ENCODE measurements around the gene RABEP2. TPM values are rescaled to one million over a fixed set of nuclear protein-coding genes. Genes with fewer than 3 reads are reported as not detected.
"Not testable (repeated sequence)": the region's sequence is repeated elsewhere in the genome, so short reads cannot be mapped to it uniquely, and the experiment has no call there.

Gene RABEP2
- total RNA-seq, 1 experiment from 2014 or later: 13.4 TPM

DNA sequence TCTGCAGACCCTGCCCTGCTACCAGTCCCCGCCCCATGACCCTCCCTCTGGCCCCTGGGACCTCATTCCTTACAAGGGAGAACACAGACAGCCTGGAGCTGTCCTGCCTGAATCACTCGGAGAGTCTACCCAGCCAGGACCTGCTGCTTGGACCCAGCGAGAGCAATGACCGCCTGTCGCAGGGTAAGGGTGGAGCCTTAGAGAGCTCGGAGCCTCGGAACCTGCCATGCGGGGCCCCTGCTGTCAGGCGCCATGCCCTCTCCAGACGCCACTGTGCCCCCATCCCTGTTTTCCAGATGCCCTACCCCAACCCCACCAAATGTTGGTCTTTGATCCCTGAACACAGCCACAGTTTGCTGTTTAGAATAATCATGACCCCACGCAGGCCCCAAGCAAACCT is 55.8 kb downstream of the RABEP2 start:
- Histone ChIP-seq H4K20me1 (ENCODE audit: insufficient read depth) (no peaks in the 10 kb centered on the region), H3K79me2 (ENCODE audit: insufficient read depth, low read length) (peaks cover 32% of the 10 kb centered on the region), H3K27me3 (ENCODE audit: insufficient read depth, low read length) (no peaks in the 10 kb centered on the region), H3K4me3 (replicated peaks in 1 of 2; ENCODE audit: low read depth in 1 of 2, low read length in 2 of 2) (no peak overlapping the region), H3K9me2 (ENCODE audit: insufficient read depth) (no peaks in the 10 kb centered on the region), H3K4me2 (ENCODE audit: low read length) (no peak overlapping the region), H3K4me1 (ENCODE audit: control insufficient read depth in 1 of 2, insufficient read depth in 2 of 2, low read length in 2 of 2) (peaks cover 9 to 11% of the 10 kb centered on the region in 2 experiments; a peak in 3 of 4 replicates), H3K9ac (ENCODE audit: low read length) (no peak overlapping the region), H2AFZ (ENCODE audit: low read depth, low read length, poor library complexity, severe bottlenecking) (no peak overlapping the region), H3K36me3 (ENCODE audit: control insufficient read depth in 1 of 2, insufficient read depth in 2 of 2, low read length in 2 of 2) (peaks cover 27 to 31% of the 10 kb centered on the region in 2 experiments), H3K9me3 (ENCODE audit: control insufficient read depth in 1 of 2, insufficient read depth in 1 of 2, low read depth in 1 of 2, low read length in 2 of 2) (no peaks in the 10 kb centered on the region), H3K27ac (ENCODE audit: low read depth, low read length) (no peak overlapping the region)
- ChIA-PET CTCF (no interaction called here), POLR2A (interaction anchor here (0.6 kb wide), 1 partner anchor 25 kb away, joined by 3 read pairs; no protein-coding TSS in a partner anchor), RAD21 (ENCODE audit: low non-redundant PET in 1 of 2, low total read pairs in 2 of 2, uncharacterized antibody in 2 of 2, unreplicated experiment in 2 of 2) (no interaction called here)
- ATAC-seq: no peak
- no TSS peak for BruUV-seq (replicated peaks)
- TF ChIP-seq, protein P1, sequence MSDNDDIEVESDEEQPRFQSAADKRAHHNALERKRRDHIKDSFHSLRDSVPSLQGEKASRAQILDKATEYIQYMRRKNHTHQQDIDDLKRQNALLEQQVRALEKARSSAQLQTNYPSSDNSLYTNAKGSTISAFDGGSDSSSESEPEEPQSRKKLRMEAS (IDR thresholded peaks at IDR 0.05): no peak
- TF ChIP-seq YY1 (IDR thresholded peaks at IDR 0.05; ENCODE audit: extremely low read depth, insufficient replicate concordance, low read depth, low read length) (no peak), SIN3A (IDR thresholded peaks at IDR 0.05; ENCODE audit: low read depth) (no peak), ZNF274 (IDR thresholded peaks at IDR 0.05; ENCODE audit: low read depth, low read length) (no peak), RAD21 (IDR thresholded peaks at IDR 0.05; ENCODE audit: low read depth) (no peak), JUND (IDR thresholded peaks at IDR 0.05) (no peak), SRF (IDR thresholded peaks at IDR 0.05; ENCODE audit: low read depth) (no peak), ZFX (IDR thresholded peaks at IDR 0.05) (no peak), ELF1 (IDR thresholded peaks at IDR 0.05; ENCODE audit: borderline replicate concordance, low read depth) (no peak), CEBPB (IDR thresholded peaks at IDR 0.05; ENCODE audit: low read depth) (no peak), TCF7L2 (IDR thresholded peaks at IDR 0.05; ENCODE audit: borderline replicate concordance, extremely low read depth, insufficient read depth, insufficient read length) (no peak), POLR2A (IDR thresholded peaks at IDR 0.05; ENCODE audit: borderline replicate concordance, extremely low read depth, insufficient read depth, insufficient read length) (no peak), SP1 (IDR thresholded peaks at IDR 0.05; ENCODE audit: low read depth) (no peak), FOSL1 (IDR thresholded peaks at IDR 0.05; ENCODE audit: low read depth) (no peak), POLR2AphosphoS5 (IDR thresholded peaks at IDR 0.05; ENCODE audit: low read depth, low read length) (no peak)
- TF ChIP-seq, protein P2, sequence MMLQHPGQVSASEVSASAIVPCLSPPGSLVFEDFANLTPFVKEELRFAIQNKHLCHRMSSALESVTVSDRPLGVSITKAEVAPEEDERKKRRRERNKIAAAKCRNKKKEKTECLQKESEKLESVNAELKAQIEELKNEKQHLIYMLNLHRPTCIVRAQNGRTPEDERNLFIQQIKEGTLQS (IDR thresholded peaks at IDR 0.05): no peak
- TF ChIP-seq, protein P3, sequence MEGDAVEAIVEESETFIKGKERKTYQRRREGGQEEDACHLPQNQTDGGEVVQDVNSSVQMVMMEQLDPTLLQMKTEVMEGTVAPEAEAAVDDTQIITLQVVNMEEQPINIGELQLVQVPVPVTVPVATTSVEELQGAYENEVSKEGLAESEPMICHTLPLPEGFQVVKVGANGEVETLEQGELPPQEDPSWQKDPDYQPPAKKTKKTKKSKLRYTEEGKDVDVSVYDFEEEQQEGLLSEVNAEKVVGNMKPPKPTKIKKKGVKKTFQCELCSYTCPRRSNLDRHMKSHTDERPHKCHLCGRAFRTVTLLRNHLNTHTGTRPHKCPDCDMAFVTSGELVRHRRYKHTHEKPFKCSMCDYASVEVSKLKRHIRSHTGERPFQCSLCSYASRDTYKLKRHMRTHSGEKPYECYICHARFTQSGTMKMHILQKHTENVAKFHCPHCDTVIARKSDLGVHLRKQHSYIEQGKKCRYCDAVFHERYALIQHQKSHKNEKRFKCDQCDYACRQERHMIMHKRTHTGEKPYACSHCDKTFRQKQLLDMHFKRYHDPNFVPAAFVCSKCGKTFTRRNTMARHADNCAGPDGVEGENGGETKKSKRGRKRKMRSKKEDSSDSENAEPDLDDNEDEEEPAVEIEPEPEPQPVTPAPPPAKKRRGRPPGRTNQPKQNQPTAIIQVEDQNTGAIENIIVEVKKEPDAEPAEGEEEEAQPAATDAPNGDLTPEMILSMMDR (IDR thresholded peaks at IDR 0.05 in 2 of 3, conservative IDR thresholded peaks at IDR 0.05 in 1 of 3; ENCODE audit: borderline replicate concordance in 1 of 3, insufficient read depth in 1 of 3, low read depth in 2 of 3, low read length in 2 of 3): no peak
- TF ChIP-seq, protein P4, sequence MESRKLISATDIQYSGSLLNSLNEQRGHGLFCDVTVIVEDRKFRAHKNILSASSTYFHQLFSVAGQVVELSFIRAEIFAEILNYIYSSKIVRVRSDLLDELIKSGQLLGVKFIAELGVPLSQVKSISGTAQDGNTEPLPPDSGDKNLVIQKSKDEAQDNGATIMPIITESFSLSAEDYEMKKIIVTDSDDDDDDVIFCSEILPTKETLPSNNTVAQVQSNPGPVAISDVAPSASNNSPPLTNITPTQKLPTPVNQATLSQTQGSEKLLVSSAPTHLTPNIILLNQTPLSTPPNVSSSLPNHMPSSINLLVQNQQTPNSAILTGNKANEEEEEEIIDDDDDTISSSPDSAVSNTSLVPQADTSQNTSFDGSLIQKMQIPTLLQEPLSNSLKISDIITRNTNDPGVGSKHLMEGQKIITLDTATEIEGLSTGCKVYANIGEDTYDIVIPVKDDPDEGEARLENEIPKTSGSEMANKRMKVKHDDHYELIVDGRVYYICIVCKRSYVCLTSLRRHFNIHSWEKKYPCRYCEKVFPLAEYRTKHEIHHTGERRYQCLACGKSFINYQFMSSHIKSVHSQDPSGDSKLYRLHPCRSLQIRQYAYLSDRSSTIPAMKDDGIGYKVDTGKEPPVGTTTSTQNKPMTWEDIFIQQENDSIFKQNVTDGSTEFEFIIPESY (IDR thresholded peaks at IDR 0.05; ENCODE audit: extremely low read depth, insufficient replicate concordance, low read length): no peak
- no peak for DNase-seq (ENCODE audit: low read depth, low spot score)
- intact Hi-C loops (cut with micrococcal nuclease): no loop called here

DNA sequence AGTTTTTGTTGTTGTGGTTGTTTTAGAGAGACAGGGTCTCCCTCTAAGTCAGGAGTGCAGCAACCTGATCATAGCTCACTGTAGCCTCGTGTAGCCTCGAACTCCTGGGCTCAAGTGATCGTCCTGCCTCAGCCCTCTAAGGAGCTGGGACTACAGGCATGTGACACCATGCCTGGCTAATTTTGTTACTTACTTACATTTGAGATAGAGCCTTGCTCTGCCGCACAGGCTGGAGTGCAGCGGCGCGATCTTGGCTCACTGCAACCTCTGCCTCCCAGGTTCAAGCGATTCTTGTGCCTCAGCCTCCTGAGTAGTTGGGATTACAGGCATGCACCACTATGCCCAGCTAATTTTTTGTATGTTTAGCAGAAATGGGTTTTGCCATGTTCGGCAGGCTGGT is 57.4 kb downstream of the RABEP2 start:
- CTCF ChIA-PET; BruUV-seq (replicated peaks); H2AFZ ChIP-seq (ENCODE audit: low read depth, low read length, poor library complexity, severe bottlenecking); H3K9ac ChIP-seq (ENCODE audit: low read length); DNase-seq (ENCODE audit: low read depth, low spot score); H4K20me1 ChIP-seq (ENCODE audit: insufficient read depth); H3K9me3 ChIP-seq (ENCODE audit: control insufficient read depth in 1 of 2, insufficient read depth in 1 of 2, low read depth in 1 of 2, low read length in 2 of 2); H3K9me2 ChIP-seq (ENCODE audit: insufficient read depth); ATAC-seq; RAD21 ChIA-PET (ENCODE audit: low non-redundant PET in 1 of 2, low total read pairs in 2 of 2, uncharacterized antibody in 2 of 2, unreplicated experiment in 2 of 2); POLR2A ChIA-PET; H3K4me2 ChIP-seq (ENCODE audit: low read length); intact Hi-C loops (cut with micrococcal nuclease); H3K27me3 ChIP-seq (ENCODE audit: insufficient read depth, low read length); H3K27ac ChIP-seq (ENCODE audit: low read depth, low read length); H3K4me3 ChIP-seq (replicated peaks in 1 of 2; ENCODE audit: low read depth in 1 of 2, low read length in 2 of 2): not testable (repeated sequence)
- peaks cover 42% of the 10 kb centered on the region for H3K79me2 ChIP-seq (ENCODE audit: insufficient read depth, low read length)
- H3K36me3 ChIP-seq (ENCODE audit: control insufficient read depth in 1 of 2, insufficient read depth in 2 of 2, low read length in 2 of 2): peaks cover 21 to 25% of the 10 kb centered on the region in 2 experiments
- peaks cover 9 to 13% of the 10 kb centered on the region in 2 experiments; a peak in 3 of 4 replicates for H3K4me1 ChIP-seq (ENCODE audit: control insufficient read depth in 1 of 2, insufficient read depth in 2 of 2, low read length in 2 of 2)

All from HCT116 (cell line).